Urinary bladder (tissue), 4 donors: Measurements from ENCODE around the gene FBXL14. TPM values are rescaled to one million over a fixed set of nuclear protein-coding genes. Genes with fewer than 3 reads are reported as not detected.

Source experiments
- DNase-seq: peaks from one replicate; pipeline ENCODE4 v3.0.0-alpha.2; 2015; ENCODE audit errors: extremely low spot score
- H3K27ac ChIP-seq: one replicate; pipeline ENCODE4 v1.5.1; 2013; ENCODE audit warnings: low read depth, mild to moderate bottlenecking, moderate library complexity
- H3K36me3 ChIP-seq: one replicate; pipeline ENCODE4 v1.6.1; 2013; ENCODE audit warnings: mild to moderate bottlenecking, moderate library complexity; ENCODE audit not compliant: insufficient read depth
- H3K4me1 ChIP-seq: one replicate; pipeline ENCODE4 v1.6.1; 2013; ENCODE audit warnings: mild to moderate bottlenecking, moderate library complexity; ENCODE audit not compliant: insufficient read depth
- H3K4me3 ChIP-seq: one replicate; pipeline ENCODE4 v1.5.1; 2013; ENCODE audit warnings: low read depth, low read length
- WGBS: extraction: QIAGEN DNeasy Blood & Tissue Kit; methylation state at CpG from one replicate; pipeline ENCODE4 v1.1.7; 2013; 5-methylcytosine and 5-hydroxymethylcytosine counted together
- polyA plus RNA-seq: library from polyadenylated mRNA; stranded (reverse); fragments of 200-250 nt; gene quantifications from one replicate; pipeline ENCODE4 v1.2.3, GENCODE V29; 2013
- total RNA-seq: library from RNA; depleted of rRNA; stranded (reverse); fragments of >200 nt; gene quantifications from one replicate; pipeline ENCODE4 v1.2.3, GENCODE V29; 2014
- donor health status: healthy with polysubstance abuse.
- donor health status: healthy.

The FBXL14 gene
- total and polyA plus RNA-seq, 2 donors: 7.0 to 11.1 TPM

GRCh38 chr12:1594006-1594260, 448 bp downstream of the FBXL14 start:
- WGBS: 0% methylated on average over 34 of the region's 34 CpGs
- H3K4me3 ChIP-seq: peak overlapping the region; percentile 94
- H3K36me3 ChIP-seq: no peaks in the 10 kb centered on the region
- DNase-seq: no peak
- H3K4me1 ChIP-seq: peaks cover 2% of the 10 kb centered on the region
- H3K27ac ChIP-seq: peak overlapping the region; percentile 94

- Histone ChIP-seq H3K27ac (peak overlapping the region; percentile 94), H3K4me3 (peak overlapping the region; percentile 94), H3K4me1 (peaks cover 2% of the 10 kb centered on the region), H3K36me3 (no peaks in the 10 kb centered on the region)
- 15% methylated on average over 56 of the region's 56 CpGs for WGBS
- no peak for DNase-seq
Measured at GRCh38 chr12:1593174-1594005, 991 bp downstream of the FBXL14 start.

GRCh38 chr12:1592444-1593173, 1.8 kb downstream of the FBXL14 start:
- DNase-seq: no peak
- Histone ChIP-seq H3K4me1 (peaks cover 2% of the 10 kb centered on the region), H3K4me3 (peak overlapping the region; percentile 94), H3K27ac (no peak overlapping the region), H3K36me3 (no peaks in the 10 kb centered on the region)
- 57% methylated on average over 27 of the region's 27 CpGs for WGBS

GRCh38 chr12:1591543-1591942, 2.8 kb downstream of the FBXL14 start:
- H3K4me1 ChIP-seq: peaks cover 2% of the 10 kb centered on the region
- no peaks in the 10 kb centered on the region for H3K36me3 ChIP-seq
- H3K4me3 ChIP-seq: no peak overlapping the region
- no peak for DNase-seq
- H3K27ac ChIP-seq: no peak overlapping the region
- 45% methylated on average over 4 of the region's 4 CpGs for WGBS

- DNase-seq: no peak
- Histone ChIP-seq H3K4me3 (no peak overlapping the region), H3K4me1 (peaks cover 2% of the 10 kb centered on the region), H3K36me3 (no peaks in the 10 kb centered on the region), H3K27ac (no peak overlapping the region)
- 44% methylated on average over 3 of the region's 3 CpGs for WGBS
Measured at GRCh38 chr12:1591034-1591433, 3.3 kb downstream of the FBXL14 start.

GRCh38 chr12:1590221-1590979, 4.0 kb downstream of the FBXL14 start:
- no peaks in the 10 kb centered on the region for H3K36me3 ChIP-seq
- WGBS: 53% methylated on average over 12 of the region's 12 CpGs
- no peak overlapping the region for H3K27ac ChIP-seq
- H3K4me1 ChIP-seq: peaks cover 2% of the 10 kb centered on the region
- DNase-seq: no peak
- no peak overlapping the region for H3K4me3 ChIP-seq

GRCh38 chr12:1588575-1588947, 5.8 kb downstream of the FBXL14 start:
- peaks cover 2% of the 10 kb centered on the region for H3K4me1 ChIP-seq
- H3K4me3 ChIP-seq: no peak overlapping the region
- H3K36me3 ChIP-seq: no peaks in the 10 kb centered on the region
- no peak overlapping the region for H3K27ac ChIP-seq
- no peak for DNase-seq
- WGBS: 70% methylated on average over 3 of the region's 3 CpGs

GRCh38 chr12:1587927-1588574, 6.3 kb downstream of the FBXL14 start:
- H3K36me3 ChIP-seq: no peaks in the 10 kb centered on the region
- H3K27ac ChIP-seq: no peak overlapping the region
- H3K4me3 ChIP-seq: no peak overlapping the region
- WGBS: 54% methylated on average over 5 of the region's 5 CpGs
- DNase-seq: no peak
- peaks cover 2% of the 10 kb centered on the region for H3K4me1 ChIP-seq

- no peaks in the 10 kb centered on the region for H3K36me3 ChIP-seq
- DNase-seq: no peak
- no peak overlapping the region for H3K27ac ChIP-seq
- no peaks in the 10 kb centered on the region for H3K4me1 ChIP-seq
- no peak overlapping the region for H3K4me3 ChIP-seq
- WGBS: 95% methylated on average over 4 of the region's 4 CpGs
Measured at GRCh38 chr12:1584326-1584725, 10.1 kb downstream of the FBXL14 start.

GRCh38 chr12:1583421-1584078, 10.8 kb downstream of the FBXL14 start:
- Histone ChIP-seq H3K27ac (no peak overlapping the region), H3K4me1 (no peaks in the 10 kb centered on the region), H3K4me3 (no peak overlapping the region), H3K36me3 (no peaks in the 10 kb centered on the region)
- 2% methylated on average over 6 of the region's 6 CpGs for WGBS
- DNase-seq: no peak

- DNase-seq: no peak
- Histone ChIP-seq H3K4me3 (no peak overlapping the region), H3K36me3 (no peaks in the 10 kb centered on the region), H3K4me1 (no peaks in the 10 kb centered on the region), H3K27ac (no peak overlapping the region)
- WGBS: 95% methylated on average over 4 of the region's 4 CpGs
Measured at GRCh38 chr12:1582709-1583050, 11.7 kb downstream of the FBXL14 start.

GRCh38 chr12:1581973-1582708, 12.2 kb downstream of the FBXL14 start:
- H3K4me3 ChIP-seq: no peak overlapping the region
- H3K27ac ChIP-seq: no peak overlapping the region
- H3K36me3 ChIP-seq: no peaks in the 10 kb centered on the region
- WGBS: 91% methylated on average over 11 of the region's 11 CpGs
- no peak for DNase-seq
- H3K4me1 ChIP-seq: no peaks in the 10 kb centered on the region

- Histone ChIP-seq H3K4me3 (no peak overlapping the region), H3K36me3 (no peaks in the 10 kb centered on the region), H3K4me1 (no peaks in the 10 kb centered on the region), H3K27ac (no peak overlapping the region)
- 98% methylated on average over 3 of the region's 3 CpGs for WGBS
- DNase-seq: no peak
Measured at GRCh38 chr12:1580526-1580925, 13.9 kb downstream of the FBXL14 start.
